OCI-LY3 (cell line): ENCODE results near the gene AP3B2.

ENCODE experiments used
- EZH2phosphoT487 ChIP-seq: fragments of 200-600 bp; shearing (Covaris generic); IDR thresholded peaks from 2 replicates; pipeline ENCODE4 v1.6.1; 2018; ENCODE audit warnings: antibody characterized with exemption, mixed run types, low read depth
- TF ChIP-seq, protein P1 (sequence below): fragments of 200-600, 300-600 bp; sonication (generic); IDR thresholded peaks from 2 replicates; pipeline ENCODE4 v1.5.1; 2014; ENCODE audit warnings: antibody characterized with exemption, low read length, low read depth

DNA sequence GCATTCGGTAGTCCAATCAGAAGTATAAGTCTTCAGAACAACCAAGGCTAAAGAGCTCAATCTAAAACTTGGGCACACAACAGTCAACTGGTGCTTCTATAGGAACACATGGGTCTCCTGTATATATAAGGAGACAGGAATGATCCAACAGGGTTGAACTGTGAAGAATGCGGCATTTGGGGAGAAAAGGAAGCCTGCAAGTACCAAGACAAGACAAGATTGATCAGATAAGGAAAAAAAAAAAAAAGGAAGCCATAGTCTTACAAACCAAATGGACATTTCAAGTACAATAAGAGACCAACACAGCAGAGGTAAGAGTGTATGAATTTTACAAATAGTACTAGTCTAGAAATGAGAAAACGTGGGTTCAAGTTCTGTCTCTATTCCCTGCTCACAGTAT, 69.0 kb downstream of the AP3B2 start:
- TF ChIP-seq, protein P1, sequence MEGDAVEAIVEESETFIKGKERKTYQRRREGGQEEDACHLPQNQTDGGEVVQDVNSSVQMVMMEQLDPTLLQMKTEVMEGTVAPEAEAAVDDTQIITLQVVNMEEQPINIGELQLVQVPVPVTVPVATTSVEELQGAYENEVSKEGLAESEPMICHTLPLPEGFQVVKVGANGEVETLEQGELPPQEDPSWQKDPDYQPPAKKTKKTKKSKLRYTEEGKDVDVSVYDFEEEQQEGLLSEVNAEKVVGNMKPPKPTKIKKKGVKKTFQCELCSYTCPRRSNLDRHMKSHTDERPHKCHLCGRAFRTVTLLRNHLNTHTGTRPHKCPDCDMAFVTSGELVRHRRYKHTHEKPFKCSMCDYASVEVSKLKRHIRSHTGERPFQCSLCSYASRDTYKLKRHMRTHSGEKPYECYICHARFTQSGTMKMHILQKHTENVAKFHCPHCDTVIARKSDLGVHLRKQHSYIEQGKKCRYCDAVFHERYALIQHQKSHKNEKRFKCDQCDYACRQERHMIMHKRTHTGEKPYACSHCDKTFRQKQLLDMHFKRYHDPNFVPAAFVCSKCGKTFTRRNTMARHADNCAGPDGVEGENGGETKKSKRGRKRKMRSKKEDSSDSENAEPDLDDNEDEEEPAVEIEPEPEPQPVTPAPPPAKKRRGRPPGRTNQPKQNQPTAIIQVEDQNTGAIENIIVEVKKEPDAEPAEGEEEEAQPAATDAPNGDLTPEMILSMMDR = no peak
- no peak for TF ChIP-seq EZH2phosphoT487
